ENCODE measurements around the gene BARHL1.

Gene BARHL1

DNA sequence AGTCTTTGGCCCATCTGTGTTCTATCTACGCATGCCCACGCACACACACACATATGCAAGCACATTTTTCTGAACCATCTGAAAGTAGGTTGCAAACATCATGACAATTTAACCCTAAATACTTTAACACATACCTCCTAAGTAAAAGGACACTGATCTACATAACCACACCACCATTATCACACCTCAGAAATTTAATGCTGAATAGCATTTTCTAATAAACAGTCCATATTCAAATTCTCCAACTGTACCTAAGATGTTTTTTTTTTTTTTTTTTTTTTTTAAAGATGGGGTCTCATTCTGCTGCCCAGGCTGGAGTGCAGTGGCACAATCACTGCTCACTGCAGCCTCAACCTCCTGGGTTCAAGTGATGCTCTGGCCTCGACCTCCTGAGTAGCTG, 51.9 kb downstream of the BARHL1 start:
- no peaks in the 10 kb centered on the region for H3K4me1 ChIP-seq (ENCODE audit: control insufficient read depth, insufficient read depth, low read length)
- no peak overlapping the region for H3K9ac ChIP-seq (ENCODE audit: low read length)
- no peak overlapping the region for H3K4me3 ChIP-seq (ENCODE audit: low read depth, low read length)
- no peak overlapping the region for H3K27ac ChIP-seq (ENCODE audit: low read depth, low read length)
- H3K9me3 ChIP-seq (ENCODE audit: control insufficient read depth, insufficient read depth, low read depth, low read length) = no peaks in the 10 kb centered on the region
- H3K36me3 ChIP-seq (ENCODE audit: control insufficient read depth, insufficient read depth, low read length) = peaks cover 75% of the 10 kb centered on the region
- H3K27me3 ChIP-seq (ENCODE audit: control insufficient read depth, insufficient read depth, low read length) = no peaks in the 10 kb centered on the region

DNA sequence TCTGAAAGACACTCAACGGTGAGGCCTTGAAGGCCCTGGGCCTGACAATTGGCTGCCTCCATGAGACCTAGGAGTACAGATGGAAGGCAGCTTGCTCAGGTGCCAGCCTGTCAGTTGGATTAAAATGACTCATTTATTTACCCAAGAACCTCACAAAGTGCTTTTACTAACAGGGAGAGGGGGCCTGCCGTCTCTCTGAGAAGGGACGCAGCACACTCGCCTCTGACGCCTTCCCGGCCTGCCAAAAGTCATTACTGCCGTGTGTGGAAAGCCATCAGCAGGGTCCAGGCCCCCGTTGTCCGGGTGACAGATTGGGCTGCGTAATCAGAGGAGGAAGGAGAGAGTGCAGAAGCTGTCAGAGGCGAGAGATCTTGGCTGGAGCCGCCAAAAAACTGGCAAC, 54.9 kb downstream of the BARHL1 start:
- peaks cover 74% of the 10 kb centered on the region for H3K36me3 ChIP-seq (ENCODE audit: control insufficient read depth, insufficient read depth, low read length)

DNA sequence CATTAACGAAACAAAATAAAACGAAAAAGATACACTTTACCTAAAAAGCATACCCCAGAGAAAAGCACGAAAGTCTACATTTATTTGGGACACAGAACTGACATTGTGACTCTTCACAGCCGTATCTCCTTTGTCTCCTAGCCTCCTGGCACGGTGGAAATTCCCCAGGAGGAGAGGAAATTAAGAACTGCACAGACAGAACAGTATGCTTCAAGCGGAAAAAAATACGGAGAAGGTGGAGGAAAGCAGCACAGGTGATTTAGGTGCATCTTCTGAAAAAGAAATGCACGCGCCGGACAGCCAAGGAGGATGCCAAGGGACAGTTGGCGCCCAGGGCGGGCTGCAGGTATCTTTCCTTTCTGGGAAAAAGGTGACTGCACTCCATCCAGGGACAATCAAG, 55.4 kb downstream of the BARHL1 start:
- Histone ChIP-seq H3K27me3 (ENCODE audit: control insufficient read depth, insufficient read depth, low read length) (no peaks in the 10 kb centered on the region), H3K4me1 (ENCODE audit: control insufficient read depth, insufficient read depth, low read length) (no peaks in the 10 kb centered on the region), H3K4me3 (ENCODE audit: low read depth, low read length) (no peak overlapping the region), H3K36me3 (ENCODE audit: control insufficient read depth, insufficient read depth, low read length) (peaks cover 74% of the 10 kb centered on the region), H3K9ac (ENCODE audit: low read length) (no peak overlapping the region), H3K9me3 (ENCODE audit: control insufficient read depth, insufficient read depth, low read depth, low read length) (no peaks in the 10 kb centered on the region), H3K27ac (ENCODE audit: low read depth, low read length) (no peak overlapping the region)

More for the DNA sequence above, 54.9 kb downstream of the BARHL1 start:
- Histone ChIP-seq H3K27me3 (ENCODE audit: control insufficient read depth, insufficient read depth, low read length) (no peaks in the 10 kb centered on the region), H3K9ac (ENCODE audit: low read length) (no peak overlapping the region), H3K9me3 (ENCODE audit: control insufficient read depth, insufficient read depth, low read depth, low read length) (no peaks in the 10 kb centered on the region), H3K4me3 (ENCODE audit: low read depth, low read length) (no peak overlapping the region), H3K4me1 (ENCODE audit: control insufficient read depth, insufficient read depth, low read length) (no peaks in the 10 kb centered on the region), H3K27ac (ENCODE audit: low read depth, low read length) (no peak overlapping the region)

DNA sequence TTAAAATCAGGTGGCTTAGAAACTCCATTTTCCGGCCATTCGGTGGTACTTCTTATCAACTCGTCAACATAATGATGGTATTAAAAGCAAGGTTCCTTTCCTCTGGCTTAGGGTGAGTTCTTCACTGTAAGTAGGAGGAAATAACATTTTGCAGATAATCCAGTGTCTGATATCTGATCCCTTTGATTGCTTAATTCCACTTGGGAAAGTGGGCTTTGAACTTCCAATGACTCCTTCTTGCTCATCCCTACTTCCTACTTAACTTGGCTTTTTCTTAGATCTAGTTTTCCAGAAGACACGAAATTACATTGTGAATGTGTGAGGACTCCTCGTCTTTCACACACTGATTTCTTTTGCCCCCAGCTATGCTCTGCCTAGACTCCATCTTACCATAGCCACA, 55.8 kb downstream of the BARHL1 start:
- H3K36me3 ChIP-seq (ENCODE audit: control insufficient read depth, insufficient read depth, low read length) = peaks cover 74% of the 10 kb centered on the region
- H3K27ac ChIP-seq (ENCODE audit: low read depth, low read length) = no peak overlapping the region
- H3K9ac ChIP-seq (ENCODE audit: low read length) = no peak overlapping the region
- no peaks in the 10 kb centered on the region for H3K9me3 ChIP-seq (ENCODE audit: control insufficient read depth, insufficient read depth, low read depth, low read length)
- H3K4me3 ChIP-seq (ENCODE audit: low read depth, low read length) = no peak overlapping the region
- H3K4me1 ChIP-seq (ENCODE audit: control insufficient read depth, insufficient read depth, low read length) = no peaks in the 10 kb centered on the region
- H3K27me3 ChIP-seq (ENCODE audit: control insufficient read depth, insufficient read depth, low read length) = no peaks in the 10 kb centered on the region

DNA sequence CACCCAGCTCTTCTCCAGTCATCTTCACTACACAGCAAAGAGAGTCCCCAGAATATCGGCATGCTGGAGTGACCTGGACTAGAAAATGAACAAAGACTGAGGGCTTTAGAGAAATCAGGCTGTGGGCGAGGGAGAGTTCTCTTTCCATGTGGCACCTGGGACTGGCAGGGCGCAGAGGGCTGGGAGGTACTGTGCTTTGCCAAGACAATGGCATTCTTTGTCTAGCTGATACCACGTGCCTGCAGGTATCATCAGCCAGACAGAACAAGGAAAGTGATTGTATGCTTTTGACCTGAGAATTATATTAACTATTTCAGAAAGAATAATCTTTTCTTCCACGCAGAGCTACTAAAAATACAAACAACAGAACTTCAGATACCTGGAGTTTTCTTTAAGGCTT, 56.9 kb downstream of the BARHL1 start:
- Histone ChIP-seq H3K4me1 (ENCODE audit: control insufficient read depth, insufficient read depth, low read length) (no peaks in the 10 kb centered on the region), H3K4me3 (ENCODE audit: low read depth, low read length) (no peak overlapping the region), H3K9ac (ENCODE audit: low read length) (no peak overlapping the region), H3K27ac (ENCODE audit: low read depth, low read length) (no peak overlapping the region), H3K27me3 (ENCODE audit: control insufficient read depth, insufficient read depth, low read length) (no peaks in the 10 kb centered on the region), H3K36me3 (ENCODE audit: control insufficient read depth, insufficient read depth, low read length) (peaks cover 81% of the 10 kb centered on the region), H3K9me3 (ENCODE audit: control insufficient read depth, insufficient read depth, low read depth, low read length) (no peaks in the 10 kb centered on the region)
